Tibial artery (tissue), 4 donors: ENCODE measurements around the gene ZNF587.

Source experiments
- DNase-seq, 2 donors: peaks; one replicate each; pipeline ENCODE4 v3.0.0-alpha.2; 2019
- H3K27ac ChIP-seq, 2 donors: fragments of 200-600 bp; sonication (generic) in 1 of 2; 1 replicate in 1 of 2; 2 replicates in 1 of 2; pipeline ENCODE4 v1.5.1; 2018 to 2019; ENCODE audit warnings: mild to moderate bottlenecking in 1 of 2
- H3K27me3 ChIP-seq, 2 donors: fragments of 200-600 bp; sonication (generic) in 1 of 2; one replicate each; pipeline versions ENCODE4 v1.5.1 to v1.6.0; 2016 to 2019
- H3K36me3 ChIP-seq, 3 donors: fragments of 200-600 bp; sonication (generic) in 2 of 3; one replicate each; pipeline ENCODE4 v1.5.1; 2016 to 2019; ENCODE audit warnings: mild to moderate bottlenecking in 2 of 3
- H3K4me1 ChIP-seq, 4 donors: fragments of 200-600 bp; sonication (generic) in 2 of 4; 1 replicate in 3 of 4; 2 replicates in 1 of 4; pipeline ENCODE4 v1.5.1; 2016 to 2019
- H3K4me3 ChIP-seq, 2 donors: fragments of 200-600 bp; sonication (generic) in 1 of 2; 1 replicate in 1 of 2; 2 replicates in 1 of 2; pipeline ENCODE4 v1.5.1; 2018 to 2019; ENCODE audit warnings: mild to moderate bottlenecking in 2 of 2
- H3K9me3 ChIP-seq, 3 donors: fragments of 200-600 bp; sonication (generic) in 1 of 3; one replicate each; pipeline ENCODE4 v1.5.1; 2016 to 2019
- CTCF ChIP-seq, 2 experiments: fragments of 200-600 bp in 1 of 2; fragments of 450-650 bp in 1 of 2; IDR thresholded peaks; one replicate each; pipeline ENCODE4 v1.5.1; 2017 to 2019; ENCODE audit warnings: antibody characterized with exemption in 2 of 2, mild to moderate bottlenecking in 1 of 2, moderate library complexity in 1 of 2
- intact Hi-C: fragments of 100-400 bp; cut with DNase I; formaldehyde crosslinking; loops from one replicate; pipeline ENCODE4 v1.15.0; 2023; ENCODE audit warnings: low total_unique reads

ZNF587 gene

GRCh38 chr19:57903618-57904184 is 54.0 kb downstream of the ZNF587 start:
- H3K9me3 ChIP-seq = peaks cover 3 to 97% (median 77%) of the 10 kb centered on the region in 3 donors
- intact Hi-C loops = no loop called here
- H3K36me3 ChIP-seq = peaks cover 32 to 62% (median 43%) of the 10 kb centered on the region in 3 donors
- TF ChIP-seq CTCF (IDR thresholded peaks at IDR 0.05) = peak in 1 of 2 experiments; percentile 2
- no peak overlapping the region for H3K27ac ChIP-seq
- no peaks in the 10 kb centered on the region for H3K27me3 ChIP-seq
- DNase-seq = no peak
- H3K4me3 ChIP-seq = no peak overlapping the region
- no peaks in the 10 kb centered on the region for H3K4me1 ChIP-seq

- Histone ChIP-seq H3K36me3 (peaks cover 43 to 73% (median 47%) of the 10 kb centered on the region in 3 donors), H3K4me3 (no peak overlapping the region), H3K27me3 (no peaks in the 10 kb centered on the region), H3K9me3 (peaks cover 3 to 93% (median 73%) of the 10 kb centered on the region in 3 donors), H3K27ac (no peak overlapping the region), H3K4me1 (no peaks in the 10 kb centered on the region)
- no peak for DNase-seq
- TF ChIP-seq CTCF (IDR thresholded peaks at IDR 0.05) = no peak
- intact Hi-C loops = no loop called here
Measured at GRCh38 chr19:57905258-57905657, 55.6 kb downstream of the ZNF587 start.

GRCh38 chr19:57907394-57907793 is 57.7 kb downstream of the ZNF587 start:
- Histone ChIP-seq H3K4me3 (no peak overlapping the region), H3K9me3 (peaks cover 3 to 94% (median 72%) of the 10 kb centered on the region in 3 donors), H3K27me3 (no peaks in the 10 kb centered on the region), H3K4me1 (no peaks in the 10 kb centered on the region), H3K36me3 (peaks cover 64 to 83% (median 69%) of the 10 kb centered on the region in 3 donors), H3K27ac (no peak overlapping the region)
- TF ChIP-seq CTCF (IDR thresholded peaks at IDR 0.05) = no peak
- intact Hi-C loops = no loop called here
- no peak for DNase-seq

GRCh38 chr19:57914531-57914930 is 64.9 kb downstream of the ZNF587 start:
- H3K27ac ChIP-seq = no peak overlapping the region
- no peak overlapping the region for H3K4me3 ChIP-seq
- no peak for DNase-seq
- peaks cover 0 to 48% (median 28%) of the 10 kb centered on the region in 3 donors for H3K9me3 ChIP-seq
- intact Hi-C loops = no loop called here
- H3K36me3 ChIP-seq = peaks cover 46 to 49% (median 47%) of the 10 kb centered on the region in 3 donors
- peaks cover 0 to 14% (median 10%) of the 10 kb centered on the region in 4 donors for H3K4me1 ChIP-seq
- no peak for TF ChIP-seq CTCF (IDR thresholded peaks at IDR 0.05)
- no peaks in the 10 kb centered on the region for H3K27me3 ChIP-seq
